Left ventricle myocardium inferior (tissue), 1 donor: ENCODE results near the gene ASCC3. TPM values are rescaled to one million over a fixed set of nuclear protein-coding genes. Genes with fewer than 3 reads are reported as not detected.

ENCODE experiments used
- DNase-seq: peaks from one replicate; pipeline ENCODE4 v3.0.0-alpha.2; 2020
- H3K27ac ChIP-seq: fragments of 200-600 bp; replicated peaks from 2 replicates; pipeline ENCODE4 v1.8.0; 2021
- H3K27me3 ChIP-seq: fragments of 200-600 bp; 2 replicates; pipeline ENCODE4 v1.8.0; 2021; ENCODE audit warnings: low read depth
- H3K36me3 ChIP-seq: fragments of 200-600 bp; 2 replicates; pipeline ENCODE4 v1.8.0; 2021
- H3K4me1 ChIP-seq: fragments of 200-600 bp; 2 replicates; pipeline ENCODE4 v1.8.0; 2021
- H3K4me3 ChIP-seq: fragments of 200-600 bp; 2 replicates; pipeline ENCODE4 v1.8.0; 2021; ENCODE audit warnings: mild to moderate bottlenecking, moderate library complexity
- H3K9me3 ChIP-seq: fragments of 200-600 bp; replicated peaks from 2 replicates; pipeline ENCODE4 v1.8.0; 2021
- CTCF ChIP-seq: fragments of 200-600 bp; IDR thresholded peaks from 2 replicates; pipeline ENCODE4 v1.8.0; 2021; ENCODE audit warnings: antibody characterized with exemption, mild to moderate bottlenecking, borderline replicate concordance
- intact Hi-C: fragments of 100-400 bp; cut with micrococcal nuclease; formaldehyde crosslinking; loops from one replicate; pipeline ENCODE4 v1.11.0; 2022
- total RNA-seq: library from RNA; stranded (reverse); fragmentation: NEBNext Ultra II Directional; extraction: Animal tissue kit (Norgen Biotek cat#: 25700); gene quantifications from one replicate; pipeline ENCODE4 v1.2.1, GENCODE V29; 2021
- donor health status: DM: no; HTN: yes; CAD: no; lungs with severe emphysema.

Gene ASCC3
- total RNA-seq, 1 donor from 2014 or later: 16.7 TPM

GRCh38 chr6:100865525-100865924, 15.6 kb downstream of the ASCC3 start:
- no peaks in the 10 kb centered on the region for H3K27me3 ChIP-seq
- H3K36me3 ChIP-seq: peaks cover 56% of the 10 kb centered on the region
- intact Hi-C loops: no loop called here
- no peak for DNase-seq
- TF ChIP-seq CTCF: no peak
- H3K27ac ChIP-seq: no peak overlapping the region
- H3K9me3 ChIP-seq: no peaks in the 10 kb centered on the region
- H3K4me1 ChIP-seq: peaks cover 5% of the 10 kb centered on the region
- H3K4me3 ChIP-seq: no peak overlapping the region

DNA sequence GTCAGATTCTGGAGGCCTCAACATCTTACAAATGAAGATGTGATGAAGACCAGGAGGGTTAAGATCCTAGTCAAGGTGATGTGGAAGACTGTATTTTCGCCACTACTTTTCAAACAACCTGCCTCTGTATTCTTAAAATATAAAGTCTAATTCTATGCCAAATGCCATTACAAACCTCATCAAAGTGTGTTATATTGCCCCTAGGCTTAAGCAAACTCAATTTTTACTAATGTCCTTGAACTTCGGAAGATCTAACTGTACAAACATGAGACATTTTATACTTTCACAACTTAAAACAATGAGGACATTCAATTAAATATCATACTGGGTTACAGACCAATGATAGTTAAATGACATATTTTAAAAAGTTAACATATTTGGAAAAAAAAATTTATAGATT, 19.1 kb downstream of the ASCC3 start:
- H3K4me1 ChIP-seq: no peaks in the 10 kb centered on the region
- TF ChIP-seq CTCF: no peak
- H3K36me3 ChIP-seq: peaks cover 66% of the 10 kb centered on the region
- H3K27ac ChIP-seq: no peak overlapping the region
- H3K27me3 ChIP-seq: no peaks in the 10 kb centered on the region
- intact Hi-C loops: no loop called here
- no peak overlapping the region for H3K4me3 ChIP-seq
- no peak for DNase-seq
- peaks cover 3% of the 10 kb centered on the region for H3K9me3 ChIP-seq

DNA sequence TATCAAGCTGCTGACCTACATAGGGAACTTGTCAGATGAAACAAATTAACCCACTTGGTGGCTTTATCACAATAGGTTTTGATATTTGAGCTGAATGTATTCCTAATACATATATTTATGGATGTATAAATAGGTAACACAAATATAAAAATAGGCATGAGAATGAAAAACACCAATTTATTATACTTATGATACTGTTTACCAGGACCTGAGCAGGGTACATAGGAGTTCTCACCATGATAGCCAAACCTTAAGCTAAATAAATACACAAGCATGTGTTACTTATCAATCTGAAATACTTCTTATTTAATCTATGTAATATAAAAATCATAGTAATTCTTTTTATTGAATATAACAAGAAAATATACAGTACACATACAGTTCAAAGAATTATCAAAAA, 25.0 kb downstream of the ASCC3 start:
- intact Hi-C loops: no loop called here

GRCh38 chr6:100851819-100852218, 29.3 kb downstream of the ASCC3 start:
- no peak for TF ChIP-seq CTCF
- Histone ChIP-seq H3K36me3 (peaks cover 31% of the 10 kb centered on the region), H3K4me1 (no peaks in the 10 kb centered on the region), H3K9me3 (peaks cover 12% of the 10 kb centered on the region), H3K27me3 (no peaks in the 10 kb centered on the region), H3K27ac (no peak overlapping the region), H3K4me3 (no peak overlapping the region)
- intact Hi-C loops: no loop called here
- DNase-seq: no peak

More for the DNA sequence above, 25.0 kb downstream of the ASCC3 start:
- H3K4me1 ChIP-seq: no peaks in the 10 kb centered on the region
- H3K4me3 ChIP-seq: no peak overlapping the region
- peaks cover 37% of the 10 kb centered on the region for H3K36me3 ChIP-seq
- TF ChIP-seq CTCF: no peak
- H3K27me3 ChIP-seq: no peaks in the 10 kb centered on the region
- H3K9me3 ChIP-seq: peaks cover 18% of the 10 kb centered on the region
- DNase-seq: no peak
- no peak overlapping the region for H3K27ac ChIP-seq

GRCh38 chr6:100850174-100850573, 31.0 kb downstream of the ASCC3 start:
- H3K4me1 ChIP-seq: no peaks in the 10 kb centered on the region
- intact Hi-C loops: no loop called here

More at GRCh38 chr6:100850174-100850573, 31.0 kb downstream of the ASCC3 start:
- no peak overlapping the region for H3K27ac ChIP-seq
- no peak for TF ChIP-seq CTCF
- H3K4me3 ChIP-seq: no peak overlapping the region
- no peaks in the 10 kb centered on the region for H3K9me3 ChIP-seq
- peaks cover 15% of the 10 kb centered on the region for H3K36me3 ChIP-seq
- H3K27me3 ChIP-seq: no peaks in the 10 kb centered on the region
- no peak for DNase-seq
